ENCODE data around the gene GPR160. TPM values are rescaled to one million over a fixed set of nuclear protein-coding genes. Genes with fewer than 3 reads are reported as not detected.
A peak's percentile ranks its signal among the peaks of the same experiment; 100 is the strongest.

The GPR160 gene
- total and polyA plus RNA-seq, 9 of the 15 experiments (the other 6 are each of a cell fraction or from before 2014, with no cell fraction given): 1.3 to 10.5 (median 8.3) TPM

DNA sequence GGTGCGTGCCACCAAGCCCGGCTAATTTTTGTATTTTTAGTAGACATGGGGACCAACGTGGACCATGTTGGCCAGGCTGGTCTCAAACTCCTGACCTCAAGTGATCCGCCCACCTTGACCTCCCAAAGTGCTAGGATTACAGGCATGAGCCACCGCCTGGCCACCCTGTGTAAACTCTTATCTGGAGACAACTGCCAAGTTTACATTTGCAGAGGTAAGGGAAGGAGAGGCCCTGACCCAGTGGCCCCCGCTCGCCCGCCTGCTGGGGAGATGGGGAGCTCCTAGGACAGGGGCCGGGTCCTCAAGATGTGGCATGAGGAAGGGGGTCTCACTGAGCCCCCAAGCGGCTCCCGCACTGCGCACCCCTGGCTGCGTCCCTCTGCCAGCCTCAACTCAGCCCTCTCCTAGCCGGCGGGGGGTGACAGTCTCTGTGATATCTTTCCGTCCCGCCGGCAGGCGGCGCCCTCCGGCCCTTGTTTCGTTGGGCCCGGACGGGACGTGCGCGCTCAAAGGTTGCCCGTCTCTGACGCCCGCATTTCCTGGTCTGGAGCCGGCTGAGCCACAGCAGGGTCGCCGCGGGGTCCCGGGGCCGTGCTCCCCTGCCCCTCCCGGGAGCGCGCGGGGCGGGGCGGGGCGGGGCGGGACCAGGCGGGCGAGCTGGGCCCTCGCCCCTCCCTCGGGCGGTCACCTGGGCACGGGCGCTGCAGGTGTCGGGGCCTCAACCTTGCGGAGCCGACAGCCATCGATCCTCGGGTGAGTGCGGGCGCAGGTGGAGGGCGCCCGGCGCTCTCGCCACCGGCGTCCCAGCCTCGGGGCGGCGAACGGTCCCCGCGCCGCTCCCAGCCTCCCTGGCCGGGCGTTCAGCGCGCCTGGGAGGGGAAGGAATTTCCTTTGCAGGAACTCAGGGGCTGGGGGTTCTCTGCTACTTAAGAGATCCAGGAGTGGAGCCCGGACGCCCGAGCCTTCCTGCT, at the start of gene GPR160 (continued):
- TF ChIP-seq PYGO2 (tag; IDR thresholded peaks at IDR 0.05): no peak
- TF ChIP-seq ZNF347 (CRISPR knock-in tag; IDR thresholded peaks at IDR 0.05; ENCODE audit: low read depth): no peak
- peak; percentile 59; the same call in 1 of the 2 replicates for TF ChIP-seq ZBTB33 (CRISPR knock-in tag; IDR thresholded peaks at IDR 0.05)
- no peak for TF ChIP-seq EWSR1 (IDR thresholded peaks at IDR 0.05; ENCODE audit: borderline replicate concordance, low read depth, partially characterized antibody)
- no peak for TF ChIP-seq RBBP5 (IDR thresholded peaks at IDR 0.05; ENCODE audit: borderline replicate concordance, insufficient read depth, low read length, poor library complexity, severe bottlenecking)
- TF ChIP-seq TEAD4 (IDR thresholded peaks at IDR 0.05; ENCODE audit: low read length): no peak
- TF ChIP-seq TEAD4 (CRISPR knock-in tag; IDR thresholded peaks at IDR 0.05; ENCODE audit: borderline replicate concordance): no peak
- TF ChIP-seq, protein P1, sequence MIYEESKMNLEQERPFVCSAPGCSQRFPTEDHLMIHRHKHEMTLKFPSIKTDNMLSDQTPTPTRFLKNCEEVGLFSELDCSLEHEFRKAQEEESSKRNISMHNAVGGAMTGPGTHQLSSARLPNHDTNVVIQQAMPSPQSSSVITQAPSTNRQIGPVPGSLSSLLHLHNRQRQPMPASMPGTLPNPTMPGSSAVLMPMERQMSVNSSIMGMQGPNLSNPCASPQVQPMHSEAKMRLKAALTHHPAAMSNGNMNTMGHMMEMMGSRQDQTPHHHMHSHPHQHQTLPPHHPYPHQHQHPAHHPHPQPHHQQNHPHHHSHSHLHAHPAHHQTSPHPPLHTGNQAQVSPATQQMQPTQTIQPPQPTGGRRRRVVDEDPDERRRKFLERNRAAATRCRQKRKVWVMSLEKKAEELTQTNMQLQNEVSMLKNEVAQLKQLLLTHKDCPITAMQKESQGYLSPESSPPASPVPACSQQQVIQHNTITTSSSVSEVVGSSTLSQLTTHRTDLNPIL (CRISPR knock-in tag; IDR thresholded peaks at IDR 0.05): no peak
- no peak for TF ChIP-seq ZEB2 (IDR thresholded peaks at IDR 0.05)
- TF ChIP-seq SETDB1 (IDR thresholded peaks at IDR 0.05; ENCODE audit: low read length): no peak
- peak; percentile 75; the same call in 1 of the 2 replicates for TF ChIP-seq ZNF766 (CRISPR knock-in tag; conservative IDR thresholded peaks at IDR 0.05)
- TF ChIP-seq NFE2L1 (tag; IDR thresholded peaks at IDR 0.05; ENCODE audit: borderline replicate concordance, low read depth): no peak
- TF ChIP-seq ETV5 (CRISPR knock-in tag; IDR thresholded peaks at IDR 0.05; ENCODE audit: low read depth): no peak
- TF ChIP-seq ZNF445 (CRISPR knock-in tag; IDR thresholded peaks at IDR 0.05; ENCODE audit: low read depth): no peak
- TF ChIP-seq, protein P2, sequence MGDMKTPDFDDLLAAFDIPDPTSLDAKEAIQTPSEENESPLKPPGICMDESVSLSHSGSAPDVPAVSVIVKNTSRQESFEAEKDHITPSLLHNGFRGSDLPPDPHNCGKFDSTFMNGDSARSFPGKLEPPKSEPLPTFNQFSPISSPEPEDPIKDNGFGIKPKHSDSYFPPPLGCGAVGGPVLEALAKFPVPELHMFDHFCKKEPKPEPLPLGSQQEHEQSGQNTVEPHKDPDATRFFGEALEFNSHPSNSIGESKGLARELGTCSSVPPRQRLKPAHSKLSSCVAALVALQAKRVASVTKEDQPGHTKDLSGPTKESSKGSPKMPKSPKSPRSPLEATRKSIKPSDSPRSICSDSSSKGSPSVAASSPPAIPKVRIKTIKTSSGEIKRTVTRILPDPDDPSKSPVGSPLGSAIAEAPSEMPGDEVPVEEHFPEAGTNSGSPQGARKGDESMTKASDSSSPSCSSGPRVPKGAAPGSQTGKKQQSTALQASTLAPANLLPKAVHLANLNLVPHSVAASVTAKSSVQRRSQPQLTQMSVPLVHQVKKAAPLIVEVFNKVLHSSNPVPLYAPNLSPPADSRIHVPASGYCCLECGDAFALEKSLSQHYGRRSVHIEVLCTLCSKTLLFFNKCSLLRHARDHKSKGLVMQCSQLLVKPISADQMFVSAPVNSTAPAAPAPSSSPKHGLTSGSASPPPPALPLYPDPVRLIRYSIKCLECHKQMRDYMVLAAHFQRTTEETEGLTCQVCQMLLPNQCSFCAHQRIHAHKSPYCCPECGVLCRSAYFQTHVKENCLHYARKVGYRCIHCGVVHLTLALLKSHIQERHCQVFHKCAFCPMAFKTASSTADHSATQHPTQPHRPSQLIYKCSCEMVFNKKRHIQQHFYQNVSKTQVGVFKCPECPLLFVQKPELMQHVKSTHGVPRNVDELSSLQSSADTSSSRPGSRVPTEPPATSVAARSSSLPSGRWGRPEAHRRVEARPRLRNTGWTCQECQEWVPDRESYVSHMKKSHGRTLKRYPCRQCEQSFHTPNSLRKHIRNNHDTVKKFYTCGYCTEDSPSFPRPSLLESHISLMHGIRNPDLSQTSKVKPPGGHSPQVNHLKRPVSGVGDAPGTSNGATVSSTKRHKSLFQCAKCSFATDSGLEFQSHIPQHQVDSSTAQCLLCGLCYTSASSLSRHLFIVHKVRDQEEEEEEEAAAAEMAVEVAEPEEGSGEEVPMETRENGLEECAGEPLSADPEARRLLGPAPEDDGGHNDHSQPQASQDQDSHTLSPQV (IDR thresholded peaks at IDR 0.05): peak; percentile 41; the same call in 1 of the 2 replicates
- peak in 1 of 2 experiments; percentile 63; a peak in 1 of 4 replicates for TF ChIP-seq RCOR1 (IDR thresholded peaks at IDR 0.05; ENCODE audit: borderline replicate concordance in 1 of 2, low read depth in 2 of 2, low read length in 2 of 2)
- no peak for TF ChIP-seq TRIM24 (IDR thresholded peaks at IDR 0.05)
- TF ChIP-seq ZNF175 (CRISPR knock-in tag; IDR thresholded peaks at IDR 0.05; ENCODE audit: low read depth): no peak
- 0 out of 2 replicates have a peak, but pooled peaks have one; percentile 13 for TF ChIP-seq DMBX1 (CRISPR knock-in tag; IDR thresholded peaks at IDR 0.05; ENCODE audit: borderline replicate concordance)

Data from K562 (cell line).